Measurements from ENCODE around the gene SORCS1. TPM values are rescaled to one million over a fixed set of nuclear protein-coding genes. Genes with fewer than 3 reads are reported as not detected.

Gene SORCS1
- total and polyA plus RNA-seq, 4 donors = 0.08 to 0.21 (median 0.09) TPM; not detected in 1

- no peak for TF ChIP-seq YY1 (IDR thresholded peaks at IDR 0.05)
- TF ChIP-seq RXRA (IDR thresholded peaks at IDR 0.05) = no peak
- TF ChIP-seq GABPA (IDR thresholded peaks at IDR 0.05 in 1 of 2, conservative IDR thresholded peaks at IDR 0.05 in 1 of 2) = no peak
- TF ChIP-seq MAX (IDR thresholded peaks at IDR 0.05) = no peak
- no peak for TF ChIP-seq TAF1 (conservative IDR thresholded peaks at IDR 0.05)
Measured at GRCh38 chr10:107152087-107152486, 12.4 kb downstream of the SORCS1 start (continued).

- Histone ChIP-seq H3K36me3 (ENCODE audit: control insufficient read depth in 4 of 4, insufficient read depth in 3 of 4, low read depth in 1 of 4, low read length in 3 of 4) (no peaks in the 10 kb centered on the region), H3K9ac (ENCODE audit: low read depth in 1 of 2, low read length in 2 of 2) (no peak overlapping the region), H3K4me3 (ENCODE audit: low read depth in 1 of 3, low read length in 3 of 3) (no peak overlapping the region), H3K9me3 (ENCODE audit: control insufficient read depth in 4 of 4, low read length in 3 of 4) (peaks cover 0 to 4% (median 3%) of the 10 kb centered on the region in 4 donors), H3K27ac (ENCODE audit: low read depth in 1 of 2, low read length in 2 of 2) (no peak overlapping the region), H3K27me3 (ENCODE audit: control insufficient read depth in 4 of 4, insufficient read depth in 4 of 4, low read length in 3 of 4) (no peaks in the 10 kb centered on the region), H3K4me1 (ENCODE audit: control insufficient read depth in 4 of 4, insufficient read depth in 4 of 4, low read length in 3 of 4) (no peaks in the 10 kb centered on the region)
- TF ChIP-seq HNF4G (IDR thresholded peaks at IDR 0.05) (no peak), RXRA (IDR thresholded peaks at IDR 0.05) (no peak), CTCF (IDR thresholded peaks at IDR 0.05; ENCODE audit: low read depth, low read length, missing input control) (no peak), FOXA2 (IDR thresholded peaks at IDR 0.05) (no peak), EGR1 (IDR thresholded peaks at IDR 0.05; ENCODE audit: low read depth in 2 of 2) (no peak), RAD21 (IDR thresholded peaks at IDR 0.05) (no peak), GABPA (IDR thresholded peaks at IDR 0.05 in 1 of 2, conservative IDR thresholded peaks at IDR 0.05 in 1 of 2) (no peak), YY1 (IDR thresholded peaks at IDR 0.05) (no peak), MAX (IDR thresholded peaks at IDR 0.05) (no peak), JUND (IDR thresholded peaks at IDR 0.05) (no peak), TAF1 (conservative IDR thresholded peaks at IDR 0.05) (no peak), ZBTB33 (IDR thresholded peaks at IDR 0.05) (no peak), HNF4A (conservative IDR thresholded peaks at IDR 0.05) (no peak), SP1 (IDR thresholded peaks at IDR 0.05) (no peak), REST (IDR thresholded peaks at IDR 0.05) (no peak), NR2F2 (IDR thresholded peaks at IDR 0.05) (no peak)
- 84% methylated on average over 6 of the region's 6 CpGs for WGBS
- DNase-seq (ENCODE audit: low spot score) = no peak
Measured at GRCh38 chr10:107148906-107149305, 15.6 kb downstream of the SORCS1 start.
